GM11168 (cell line): ENCODE data around the gene OPRM1.

Source experiments
- in situ Hi-C: fragments of 300-500 bp; cut with MboI; formaldehyde crosslinking; loops from one replicate; pipeline ENCODE4 v1.12.0; 2022; ENCODE audit warnings: low sequenced_read_pairs; ENCODE audit not compliant: unreplicated experiment

Gene OPRM1

DNA sequence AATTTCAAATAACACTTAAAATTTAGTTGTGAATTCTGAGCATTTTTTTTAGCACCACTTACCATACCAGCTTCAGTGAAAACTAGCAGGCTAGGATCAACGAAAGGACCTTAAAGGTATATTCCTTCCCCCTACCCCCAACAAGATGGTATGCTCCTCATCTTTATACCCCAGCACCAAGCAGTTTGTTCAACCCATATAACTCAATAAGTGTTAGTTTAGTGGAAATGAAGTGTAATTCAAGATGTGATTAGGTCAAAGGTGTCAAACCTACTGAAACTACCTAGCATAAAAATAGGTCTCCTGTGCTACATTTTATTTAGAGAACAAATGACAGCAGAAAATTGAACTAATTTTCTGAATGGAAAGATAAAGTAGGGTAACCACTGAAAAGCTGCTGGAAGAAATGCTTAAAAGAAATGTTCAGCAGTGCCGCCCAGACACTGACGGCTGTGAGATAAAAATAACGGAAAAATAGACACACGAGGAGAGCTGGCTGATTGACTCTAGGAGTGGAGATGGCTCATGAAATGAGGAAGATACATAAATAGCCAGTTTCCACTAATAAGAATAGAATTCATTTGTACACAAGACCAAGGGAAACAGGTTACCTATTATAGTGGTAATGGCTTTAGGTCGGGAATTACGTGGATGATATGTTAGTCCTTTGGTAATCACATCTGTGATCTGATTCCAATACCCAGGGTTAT is 222.8 kb downstream of the OPRM1 start:
- in situ Hi-C loops, result loop anchor here (25.0 kb wide), 1 partner anchor 1275 kb away; the partner anchor contains the start of gene FBXO5

GRCh38 chr6:154266560-154267099 is 227.6 kb downstream of the OPRM1 start:
- in situ Hi-C loops, result loop anchor here (25.0 kb wide), 1 partner anchor 1279 kb away; the partner anchor contains the start of gene FBXO5

GRCh38 chr6:154267508-154268106 is 228.6 kb downstream of the OPRM1 start:
- in situ Hi-C loops, result loop anchor here (25.0 kb wide), 1 partner anchor 1280 kb away; the partner anchor contains the start of gene FBXO5

DNA sequence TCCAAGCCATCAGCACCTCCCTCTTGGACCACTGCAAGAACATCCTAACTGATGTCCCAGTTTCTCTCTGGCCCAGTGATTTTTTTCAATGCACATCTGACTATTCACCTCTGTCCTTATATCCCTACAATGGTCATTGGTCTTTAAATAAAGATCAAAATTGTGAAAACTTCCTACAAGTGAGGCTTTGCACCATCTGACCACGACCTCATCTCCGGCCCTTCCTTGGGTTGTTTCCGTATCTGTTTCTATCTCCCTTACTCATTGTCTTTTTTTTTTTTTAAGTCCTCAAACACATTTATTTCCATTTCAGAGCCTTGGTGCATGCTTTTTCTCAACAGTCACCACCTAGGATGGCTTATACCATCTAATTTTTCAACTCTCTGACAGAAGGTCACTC is 229.4 kb downstream of the OPRM1 start:
- in situ Hi-C loops, result loop anchor here (25.0 kb wide), 1 partner anchor 1281 kb away; the partner anchor contains the start of gene FBXO5

GRCh38 chr6:154274168-154274567 is 235.1 kb downstream of the OPRM1 start:
- in situ Hi-C loops, result loop anchor here (25.0 kb wide), 1 partner anchor 1287 kb away; the partner anchor contains the start of gene FBXO5

DNA sequence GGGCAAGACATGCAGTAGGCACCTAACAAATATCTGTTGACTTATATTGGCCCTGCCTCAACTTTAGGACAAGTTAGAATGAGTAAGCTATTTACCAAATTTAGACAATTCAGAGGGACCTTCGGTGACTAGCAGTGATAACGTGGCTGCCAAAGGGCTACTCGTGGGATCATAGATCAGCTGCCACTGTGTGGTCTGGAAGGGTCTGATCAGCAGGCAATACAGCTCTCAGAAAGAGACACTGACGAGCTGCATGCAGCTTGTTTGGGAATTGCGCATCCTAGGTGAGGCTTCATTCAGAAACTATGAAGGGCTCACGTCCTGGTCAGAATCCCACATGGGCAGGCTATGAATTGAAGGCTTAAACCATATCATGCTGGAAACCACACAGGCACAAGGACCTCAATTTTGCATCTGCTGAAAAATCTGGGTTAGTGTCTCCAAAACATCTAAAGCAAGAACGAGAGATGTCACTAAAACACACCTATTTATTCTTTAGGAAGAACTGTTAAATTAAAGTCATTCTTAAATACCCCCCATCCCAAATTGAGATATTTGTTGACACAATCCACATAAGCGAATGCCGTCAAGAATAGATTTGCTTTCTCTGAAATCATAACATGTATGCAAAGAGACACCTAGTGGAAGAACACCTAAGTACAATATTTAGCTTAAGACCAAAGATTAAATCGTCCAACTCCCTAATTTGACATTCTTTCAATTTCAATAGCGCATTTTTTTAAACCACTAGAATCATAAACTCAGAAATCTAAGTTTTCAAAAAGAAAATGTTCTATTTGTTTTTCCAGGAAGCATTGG is 238.0 kb downstream of the OPRM1 start:
- in situ Hi-C loops, result no loop called here

GRCh38 chr6:154277629-154278017 is 238.6 kb downstream of the OPRM1 start:
- in situ Hi-C loops, result no loop called here

DNA sequence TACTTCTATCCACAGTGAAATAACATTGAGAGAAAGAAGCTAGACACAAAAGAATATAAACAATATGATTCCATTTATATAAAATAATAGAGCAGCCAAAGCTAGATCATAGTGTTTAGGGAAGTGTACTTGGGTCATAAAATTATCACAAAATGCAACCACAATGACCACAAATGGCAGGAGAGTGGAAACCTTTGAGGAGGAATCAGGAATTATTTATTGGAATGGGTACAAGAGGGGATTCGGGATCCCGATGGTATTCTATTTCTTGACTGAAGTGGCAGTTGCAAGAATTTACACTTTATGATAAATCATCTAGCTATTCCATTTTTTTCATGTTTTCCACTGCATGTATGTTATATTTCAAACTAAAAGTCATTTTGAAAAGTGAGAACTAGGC is 241.5 kb downstream of the OPRM1 start:
- in situ Hi-C loops, result loop anchor here (5.0 kb wide), 1 partner anchor 128 kb away; no protein-coding TSS in a partner anchor

GRCh38 chr6:154284313-154284853 is 245.3 kb downstream of the OPRM1 start:
- in situ Hi-C loops, result loop anchor here (5.0 kb wide), 1 partner anchor 132 kb away; no protein-coding TSS in a partner anchor

DNA sequence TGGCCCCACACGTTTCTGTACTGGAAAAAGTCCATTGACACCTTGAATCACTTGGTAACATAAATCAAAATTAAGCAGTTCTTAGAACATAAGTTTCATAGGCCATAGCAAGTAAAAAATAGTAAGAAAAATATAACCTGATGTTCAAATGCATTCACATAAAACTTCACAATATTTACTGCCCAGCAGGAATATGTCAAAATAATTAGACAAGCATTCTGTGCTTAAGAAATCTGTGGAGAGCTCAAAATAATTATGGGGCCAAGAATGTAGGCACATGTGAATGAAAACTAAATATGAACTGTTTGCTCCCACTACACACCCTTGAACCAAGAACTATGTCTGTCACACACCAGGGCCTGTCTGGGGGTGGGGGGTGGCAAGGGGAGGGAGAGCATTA is 246.8 kb downstream of the OPRM1 start:
- in situ Hi-C loops, result no loop called here

DNA sequence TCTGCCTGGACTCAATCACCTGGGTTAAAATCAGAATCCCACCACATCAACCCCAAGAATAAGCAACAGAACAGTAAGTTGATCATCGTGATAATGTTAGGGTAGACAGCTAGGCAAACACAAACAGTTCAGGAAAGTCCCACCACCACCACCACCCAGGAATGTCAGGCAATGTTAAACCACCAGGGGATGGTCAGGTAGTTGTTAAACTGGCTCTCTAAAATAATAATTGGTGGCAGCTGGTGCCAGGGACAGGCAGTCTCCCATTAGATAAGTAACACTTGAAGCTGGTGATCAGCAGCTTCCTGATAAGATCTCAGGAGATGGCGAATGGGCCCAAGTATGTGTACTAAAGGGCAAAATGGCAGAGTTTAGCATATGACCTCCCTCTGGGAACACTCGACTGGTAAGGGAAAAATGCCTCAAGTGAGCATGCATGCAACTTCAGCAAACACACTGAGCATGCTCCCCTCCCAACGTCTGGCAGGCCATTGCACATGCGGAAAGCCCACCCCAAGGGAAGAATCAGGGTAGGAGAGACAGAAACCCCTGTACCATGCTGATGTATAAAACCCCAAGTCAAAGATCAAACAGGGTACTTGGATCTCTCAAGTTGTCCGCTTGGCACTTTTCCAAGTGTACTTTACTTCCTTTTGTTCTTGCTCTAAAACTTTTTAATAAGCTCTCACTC is 250.9 kb downstream of the OPRM1 start:
- in situ Hi-C loops, result no loop called here

GRCh38 chr6:154292066-154292465 is 253.0 kb downstream of the OPRM1 start:
- in situ Hi-C loops, result no loop called here

DNA sequence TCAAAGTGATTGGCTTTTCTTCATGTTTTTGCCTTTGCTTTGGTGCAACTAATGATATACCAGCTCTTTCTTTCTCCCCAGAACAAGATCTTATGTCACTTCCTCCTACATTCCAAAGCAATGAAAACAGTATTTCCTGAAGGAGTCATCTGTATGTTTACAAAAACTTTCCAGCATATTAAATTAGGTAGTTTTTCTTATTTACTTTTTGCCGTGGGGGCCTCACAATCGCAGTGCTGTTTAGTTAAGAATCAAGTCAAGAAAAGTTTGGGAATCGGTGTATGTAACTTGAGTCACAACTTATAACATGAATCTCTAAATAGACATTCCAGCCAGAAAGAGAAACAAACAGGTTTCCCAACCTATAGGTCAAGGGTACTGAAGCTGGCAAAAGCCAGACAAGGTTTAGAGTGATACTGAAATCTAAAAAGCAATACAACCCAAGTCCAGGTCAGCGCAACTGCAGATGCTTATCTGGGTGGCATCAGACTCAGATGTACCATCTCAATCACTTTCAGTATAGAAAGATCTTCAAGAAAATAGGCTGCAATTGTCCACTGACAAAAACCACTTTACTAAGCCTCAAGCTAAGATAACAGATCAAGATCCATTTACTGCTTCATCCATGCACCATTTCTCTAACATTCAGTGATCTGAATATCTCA is 253.9 kb downstream of the OPRM1 start:
- in situ Hi-C loops, result no loop called here

DNA sequence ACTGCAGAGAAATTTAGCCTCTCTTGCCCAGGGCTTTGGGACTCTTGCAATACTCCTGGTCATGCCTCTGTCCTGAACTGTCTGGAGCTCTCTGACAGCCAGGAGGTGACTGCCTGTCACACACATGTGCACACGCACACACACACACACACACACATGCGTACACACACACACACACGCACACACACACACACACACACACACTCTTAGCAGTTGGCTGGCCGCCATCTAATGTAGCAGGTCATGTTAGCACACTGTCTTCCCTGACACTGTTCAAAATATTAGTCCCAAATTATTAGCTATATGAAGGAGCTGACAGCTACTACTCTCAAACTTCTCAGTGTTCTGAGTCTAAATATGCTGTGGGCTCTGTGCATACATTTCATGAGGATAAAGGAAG is 256.7 kb downstream of the OPRM1 start:
- in situ Hi-C loops, result no loop called here
